Thoracic aorta (tissue), 2 donors: ENCODE measurements around the gene ADGRG1. TPM values are rescaled to one million over a fixed set of nuclear protein-coding genes. Genes with fewer than 3 reads are reported as not detected.

Experiments
- ATAC-seq: fragments of 150-250 bp; one replicate; pipeline ENCODE4 v1.8.0; 2017; ENCODE audit warnings: low read depth; ENCODE audit not compliant: insufficient number of reproducible peaks, low FRiP score
- DNase-seq: peaks from one replicate; pipeline ENCODE4 v3.0.0-alpha.2; 2020; ENCODE audit warnings: low spot score
- H3K27ac ChIP-seq, 2 donors: fragments of 200-600 bp; sonication (generic); 1 replicate in 1 of 2; 2 replicates in 1 of 2; pipeline ENCODE4 v1.5.1; 2016; ENCODE audit warnings: mild to moderate bottlenecking in 2 of 2, moderate library complexity in 2 of 2
- H3K27me3 ChIP-seq: fragments of 200-600 bp; sonication (generic); replicated peaks from 2 replicates; pipeline ENCODE4 v1.6.0; 2016; ENCODE audit warnings: mild to moderate bottlenecking; ENCODE audit not compliant: insufficient read depth
- H3K36me3 ChIP-seq: fragments of 200-600 bp; sonication (generic); one replicate; pipeline ENCODE4 v1.5.1; 2016
- H3K4me1 ChIP-seq, 2 donors: fragments of 200-600 bp; sonication (generic); 1 replicate in 1 of 2; 2 replicates in 1 of 2; pipeline versions ENCODE4 v1.5.1 to v1.6.0; 2016; ENCODE audit warnings: low read depth in 2 of 2, mild to moderate bottlenecking in 1 of 2; ENCODE audit not compliant: control insufficient read depth in 1 of 2
- H3K4me3 ChIP-seq: fragments of 200-600 bp; sonication (generic); 2 replicates; pipeline ENCODE4 v1.5.1; 2016; ENCODE audit warnings: mild to moderate bottlenecking
- H3K9me3 ChIP-seq: fragments of 200-600 bp; sonication (generic); 2 replicates; pipeline ENCODE4 v1.5.1; 2016
- total RNA-seq, 2 donors: library from RNA; depleted of rRNA; stranded (reverse); fragments of >200 nt; gene quantifications; one replicate each; pipeline versions ENCODE4 v1.1.0 to v1.2.3, GENCODE V29; 2016
- TF ChIP-seq, protein P1 (sequence below): fragments of 200-600 bp; sonication (generic); IDR thresholded peaks from one replicate; pipeline ENCODE4 v1.5.1; 2019; ENCODE audit warnings: antibody characterized with exemption

The ADGRG1 gene
- total RNA-seq, 2 donors from 2014 or later: 5.4 to 79.1 TPM

GRCh38 chr16:57694725-57695679 lies 66.6 kb downstream of the ADGRG1 start, which contains the start of gene DRC7:
Gene DRC7, plus strand, starts transcription at chr16:57694806. Its CDS starts 3,144 bp downstream, at chr16:57697950.
- no peak for DNase-seq
- Histone ChIP-seq H3K36me3 (no peaks in the 10 kb centered on the region), H3K27ac (no peak within 1 kb of the TSS), H3K27me3 (no peaks in the 10 kb centered on the region), H3K4me1 (no peaks in the 10 kb centered on the region), H3K4me3 (peak within 1 kb of the TSS; percentile 42), H3K9me3 (no peaks in the 10 kb centered on the region)
- TF ChIP-seq, protein P1, sequence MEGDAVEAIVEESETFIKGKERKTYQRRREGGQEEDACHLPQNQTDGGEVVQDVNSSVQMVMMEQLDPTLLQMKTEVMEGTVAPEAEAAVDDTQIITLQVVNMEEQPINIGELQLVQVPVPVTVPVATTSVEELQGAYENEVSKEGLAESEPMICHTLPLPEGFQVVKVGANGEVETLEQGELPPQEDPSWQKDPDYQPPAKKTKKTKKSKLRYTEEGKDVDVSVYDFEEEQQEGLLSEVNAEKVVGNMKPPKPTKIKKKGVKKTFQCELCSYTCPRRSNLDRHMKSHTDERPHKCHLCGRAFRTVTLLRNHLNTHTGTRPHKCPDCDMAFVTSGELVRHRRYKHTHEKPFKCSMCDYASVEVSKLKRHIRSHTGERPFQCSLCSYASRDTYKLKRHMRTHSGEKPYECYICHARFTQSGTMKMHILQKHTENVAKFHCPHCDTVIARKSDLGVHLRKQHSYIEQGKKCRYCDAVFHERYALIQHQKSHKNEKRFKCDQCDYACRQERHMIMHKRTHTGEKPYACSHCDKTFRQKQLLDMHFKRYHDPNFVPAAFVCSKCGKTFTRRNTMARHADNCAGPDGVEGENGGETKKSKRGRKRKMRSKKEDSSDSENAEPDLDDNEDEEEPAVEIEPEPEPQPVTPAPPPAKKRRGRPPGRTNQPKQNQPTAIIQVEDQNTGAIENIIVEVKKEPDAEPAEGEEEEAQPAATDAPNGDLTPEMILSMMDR: no peak
- ATAC-seq: no peak

- H3K4me3 ChIP-seq: no peak overlapping the region
- TF ChIP-seq, protein P1: no peak
- H3K27ac ChIP-seq: no peak overlapping the region
- DNase-seq (no peak), ATAC-seq (no peak)
- no peaks in the 10 kb centered on the region for H3K27me3 ChIP-seq
- no peaks in the 10 kb centered on the region for H3K36me3 ChIP-seq
- H3K4me1 ChIP-seq: no peaks in the 10 kb centered on the region
- no peaks in the 10 kb centered on the region for H3K9me3 ChIP-seq
Measured at GRCh38 chr16:57695680-57696069, 67.2 kb downstream of the ADGRG1 start.

- Histone ChIP-seq H3K27ac (no peak overlapping the region), H3K4me3 (no peak overlapping the region), H3K36me3 (no peaks in the 10 kb centered on the region), H3K4me1 (no peaks in the 10 kb centered on the region), H3K9me3 (no peaks in the 10 kb centered on the region), H3K27me3 (no peaks in the 10 kb centered on the region)
- TF ChIP-seq, protein P1: no peak
- ATAC-seq (no peak), DNase-seq (no peak)
Measured at GRCh38 chr16:57696240-57696639, 67.8 kb downstream of the ADGRG1 start.

DNA sequence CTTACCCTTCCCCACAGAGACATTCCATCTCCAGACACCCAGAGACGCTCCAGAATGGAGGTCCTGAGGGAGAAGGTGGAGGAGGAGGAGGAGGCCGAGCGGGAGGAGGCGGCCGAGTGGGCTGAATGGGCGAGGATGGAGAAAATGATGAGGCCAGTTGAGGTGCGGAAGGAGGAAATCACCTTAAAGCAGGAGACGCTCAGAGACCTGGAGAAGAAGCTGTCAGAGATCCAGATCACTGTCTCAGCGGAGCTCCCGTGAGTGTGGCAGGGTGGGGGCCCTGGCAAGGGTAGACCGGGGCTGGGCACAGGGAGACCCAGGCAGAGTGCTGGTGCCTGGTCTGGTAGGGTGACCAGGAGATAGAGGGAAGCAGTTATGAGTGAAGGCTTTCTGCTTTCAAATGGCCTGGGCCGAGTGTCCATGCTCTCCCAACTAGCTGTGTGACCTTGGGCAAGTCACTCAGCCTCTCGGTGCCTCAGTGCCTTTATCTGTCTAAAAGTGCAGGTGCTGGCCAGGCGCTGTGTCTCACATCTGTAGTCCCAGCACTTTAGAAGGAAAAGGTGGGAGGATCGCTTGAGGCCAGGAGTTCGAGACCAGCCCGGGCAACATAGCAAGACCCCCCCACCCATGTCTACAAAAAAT lies 69.6 kb downstream of the ADGRG1 start:
- ATAC-seq (no peak), DNase-seq (no peak)
- Histone ChIP-seq H3K4me1 (no peaks in the 10 kb centered on the region), H3K9me3 (no peaks in the 10 kb centered on the region), H3K36me3 (no peaks in the 10 kb centered on the region), H3K27me3 (no peaks in the 10 kb centered on the region), H3K27ac (no peak overlapping the region), H3K4me3 (no peak overlapping the region)
- TF ChIP-seq, protein P1: no peak

- TF ChIP-seq, protein P1: no peak
- ATAC-seq (no peak), DNase-seq (no peak)
- H3K4me3 ChIP-seq: no peak overlapping the region
- H3K9me3 ChIP-seq: no peaks in the 10 kb centered on the region
- no peaks in the 10 kb centered on the region for H3K36me3 ChIP-seq
- H3K4me1 ChIP-seq: no peaks in the 10 kb centered on the region
- no peaks in the 10 kb centered on the region for H3K27me3 ChIP-seq
- no peak overlapping the region for H3K27ac ChIP-seq
Measured at GRCh38 chr16:57698812-57699405, 70.5 kb downstream of the ADGRG1 start.
